GM06990 (cell line): Measurements from ENCODE around the gene ZNF532.
"Not testable (repeated sequence)": the region's sequence is repeated elsewhere in the genome, so short reads cannot be mapped to it uniquely, and the experiment has no call there.

Source experiments
- DNase-seq: peaks from one replicate; pipeline ENCODE4 v3.0.0-alpha.2; 2011; ENCODE audit not compliant: insufficient read length; ENCODE audit errors: extremely low read depth
- H3K27me3 ChIP-seq: replicated peaks from 2 replicates; pipeline ENCODE4 v1.6.0; 2011; ENCODE audit warnings: low read length; ENCODE audit not compliant: control insufficient read depth, insufficient read depth
- H3K36me3 ChIP-seq: 2 replicates; pipeline ENCODE4 v1.5.1; 2011; ENCODE audit warnings: low read length; ENCODE audit not compliant: control insufficient read depth, insufficient read depth
- H3K4me3 ChIP-seq: replicated peaks from 2 replicates; pipeline ENCODE4 v1.5.1; 2011; ENCODE audit warnings: low read depth, mild to moderate bottlenecking, control low read depth, low read length
- CTCF ChIP-seq: IDR thresholded peaks from 2 replicates; pipeline ENCODE4 v1.5.1; 2011; ENCODE audit warnings: low read length, control low read depth, mild to moderate bottlenecking, inconsistent platforms; ENCODE audit not compliant: insufficient read depth, poor library complexity, severe bottlenecking

Gene ZNF532

GRCh38 chr18:58827428-58827827 is 37.2 kb upstream of the ZNF532 start:
- no peaks in the 10 kb centered on the region for H3K27me3 ChIP-seq
- no peak for DNase-seq
- H3K4me3 ChIP-seq, result no peak overlapping the region
- H3K36me3 ChIP-seq, result no peaks in the 10 kb centered on the region
- TF ChIP-seq CTCF, result no peak

GRCh38 chr18:58827886-58828285 is 36.8 kb upstream of the ZNF532 start:
- DNase-seq, result no peak
- no peaks in the 10 kb centered on the region for H3K27me3 ChIP-seq
- H3K4me3 ChIP-seq, result no peak overlapping the region
- H3K36me3 ChIP-seq, result no peaks in the 10 kb centered on the region
- TF ChIP-seq CTCF, result no peak

GRCh38 chr18:58828399-58829121 is 36.1 kb upstream of the ZNF532 start:
- DNase-seq, result no peak
- Histone ChIP-seq H3K27me3 (no peaks in the 10 kb centered on the region), H3K36me3 (no peaks in the 10 kb centered on the region), H3K4me3 (no peak overlapping the region)
- no peak for TF ChIP-seq CTCF

GRCh38 chr18:58829263-58829662 is 35.4 kb upstream of the ZNF532 start:
- Histone ChIP-seq H3K4me3 (no peak overlapping the region), H3K27me3 (no peaks in the 10 kb centered on the region), H3K36me3 (no peaks in the 10 kb centered on the region)
- no peak for TF ChIP-seq CTCF
- no peak for DNase-seq

- not testable (repeated sequence) for H3K36me3 ChIP-seq, H3K27me3 ChIP-seq, DNase-seq, H3K4me3 ChIP-seq
Measured at GRCh38 chr18:58829886-58830285, 34.8 kb upstream of the ZNF532 start.

- DNase-seq, result no peak
- no peak overlapping the region for H3K4me3 ChIP-seq
- TF ChIP-seq CTCF, result no peak
- H3K36me3 ChIP-seq, result no peaks in the 10 kb centered on the region
- no peaks in the 10 kb centered on the region for H3K27me3 ChIP-seq
Measured at GRCh38 chr18:58831606-58832005, 33.1 kb upstream of the ZNF532 start.
